Metanephros (tissue), 1 donor: ENCODE data around the gene FGFRL1. TPM values are rescaled to one million over a fixed set of nuclear protein-coding genes. Genes with fewer than 3 reads are reported as not detected.

Experiments used
- total RNA-seq: library from RNA; depleted of rRNA; stranded (reverse); fragments of >200 nt; gene quantifications from one replicate; pipeline ENCODE4 v1.2.3, GENCODE V29; 2014

The FGFRL1 gene, protein sequence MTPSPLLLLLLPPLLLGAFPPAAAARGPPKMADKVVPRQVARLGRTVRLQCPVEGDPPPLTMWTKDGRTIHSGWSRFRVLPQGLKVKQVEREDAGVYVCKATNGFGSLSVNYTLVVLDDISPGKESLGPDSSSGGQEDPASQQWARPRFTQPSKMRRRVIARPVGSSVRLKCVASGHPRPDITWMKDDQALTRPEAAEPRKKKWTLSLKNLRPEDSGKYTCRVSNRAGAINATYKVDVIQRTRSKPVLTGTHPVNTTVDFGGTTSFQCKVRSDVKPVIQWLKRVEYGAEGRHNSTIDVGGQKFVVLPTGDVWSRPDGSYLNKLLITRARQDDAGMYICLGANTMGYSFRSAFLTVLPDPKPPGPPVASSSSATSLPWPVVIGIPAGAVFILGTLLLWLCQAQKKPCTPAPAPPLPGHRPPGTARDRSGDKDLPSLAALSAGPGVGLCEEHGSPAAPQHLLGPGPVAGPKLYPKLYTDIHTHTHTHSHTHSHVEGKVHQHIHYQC
- 59.1 TPM for total RNA-seq

GRCh38 chr4:1011022-1011665 is at the start of gene FGFRL1:
Gene FGFRL1 (plus strand): TSS chr4:1011626. CDS start chr4:1012486, 860 bp downstream.

DNA sequence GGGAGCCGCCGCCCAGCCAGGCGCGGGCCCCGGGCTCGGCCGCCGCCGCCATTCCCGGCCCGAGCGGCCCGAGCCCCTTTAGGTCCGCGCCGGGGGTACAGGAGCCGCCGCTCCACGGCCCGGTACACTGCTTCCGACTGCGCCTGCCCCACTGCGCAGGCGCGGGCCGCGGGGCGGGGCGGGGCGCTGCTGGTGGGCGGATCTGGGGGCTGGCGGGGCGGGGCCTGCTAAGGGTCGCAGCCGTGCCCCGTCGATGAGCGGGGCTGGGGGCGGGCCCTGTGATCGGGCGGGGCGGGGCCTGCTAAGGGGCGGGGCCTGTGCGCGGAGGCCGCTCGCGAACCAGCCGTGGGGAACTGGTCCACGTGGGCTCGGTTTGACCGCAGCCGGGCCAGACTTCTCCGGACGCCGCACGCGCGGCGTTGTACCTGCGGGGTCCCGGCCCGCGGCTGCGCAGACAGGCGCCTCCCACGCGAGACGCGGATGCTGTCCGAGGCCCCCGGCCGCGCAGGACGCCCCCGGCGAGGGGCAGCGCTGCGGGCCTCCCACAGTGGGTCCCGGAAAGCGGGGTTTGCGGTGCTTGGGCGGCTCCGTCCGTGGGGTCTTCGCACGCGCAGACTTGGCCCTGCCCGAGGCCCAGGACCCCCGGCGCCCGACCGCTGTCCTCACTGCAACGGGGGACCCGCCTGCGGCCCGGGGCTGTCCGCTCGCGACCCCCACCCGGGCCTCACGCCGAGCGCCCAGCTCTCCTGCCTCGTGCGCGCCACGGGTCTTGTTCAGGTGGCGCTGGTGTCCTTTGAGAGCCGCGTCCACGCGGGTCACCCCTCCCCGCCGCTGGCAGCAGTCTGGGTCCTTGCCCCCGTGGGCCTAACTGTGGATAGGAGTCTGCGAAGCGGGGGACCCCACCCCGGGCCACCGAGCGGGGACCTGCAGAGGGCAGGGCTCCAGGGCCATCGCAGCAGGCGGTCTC is 37.7 kb upstream of the FGFRL1 start, which contains the start of gene DGKQ:
Gene DGKQ (minus strand): TSS at position 139 of the 967 bp plus-strand sequence. CDS start 87 bp downstream, at position 52.

DNA sequence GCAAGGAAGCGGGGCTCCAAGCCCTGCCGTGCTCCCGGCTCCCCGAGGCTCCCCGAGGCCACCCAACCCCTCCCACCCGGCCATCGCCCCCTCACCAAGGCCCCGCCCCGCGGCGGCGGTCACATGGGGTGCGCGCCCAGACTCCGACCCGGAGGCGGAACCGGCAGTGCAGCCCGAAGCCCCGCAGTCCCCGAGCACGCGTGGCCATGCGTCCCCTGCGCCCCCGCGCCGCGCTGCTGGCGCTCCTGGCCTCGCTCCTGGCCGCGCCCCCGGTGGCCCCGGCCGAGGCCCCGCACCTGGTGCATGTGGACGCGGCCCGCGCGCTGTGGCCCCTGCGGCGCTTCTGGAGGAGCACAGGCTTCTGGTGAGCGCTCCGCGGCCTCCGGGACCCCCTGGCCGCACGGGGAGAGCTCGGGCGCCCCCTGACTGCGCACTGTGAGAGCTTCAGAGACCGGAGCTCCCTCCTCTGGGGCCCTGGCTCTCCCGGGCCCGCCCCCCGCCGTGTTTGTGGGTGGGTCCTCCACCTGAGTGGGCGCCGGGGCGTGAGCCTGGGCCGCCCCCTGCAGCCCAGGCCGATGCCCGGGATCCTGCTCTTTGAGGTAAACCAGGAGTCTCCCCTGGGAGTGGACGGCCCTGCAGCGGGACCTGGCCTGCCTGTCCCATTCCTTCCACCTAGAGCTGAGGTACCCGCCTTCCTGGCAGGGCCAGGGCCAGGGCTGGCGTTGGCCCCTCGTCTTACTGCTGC is 24.4 kb upstream of the FGFRL1 start, which contains the start of gene IDUA:
Gene IDUA (plus strand): TSS at position 166 of the 745 bp plus-strand sequence. CDS start 41 bp downstream, at position 207.

GRCh38 chr4:993111-994029 is 18.1 kb upstream of the FGFRL1 start, which contains the start of gene SLC26A1:
Gene SLC26A1 (minus strand): TSS chr4:993404. CDS start chr4:991703, 1,701 bp downstream.

Other genes starting within 250 kb of the FGFRL1 start
- gene CPLX1, start 185.5 kb upstream of the FGFRL1 start, total RNA-seq: 2.6 TPM
- 108 TPM for gene GAK, start 79.3 kb upstream of the FGFRL1 start, total RNA-seq
- 28.9 TPM for gene TMEM175, start 79.2 kb upstream of the FGFRL1 start, total RNA-seq
- 6.4 TPM for gene DGKQ, start 38.1 kb upstream of the FGFRL1 start, total RNA-seq
- gene IDUA, start 24.6 kb upstream of the FGFRL1 start, total RNA-seq: 30.8 TPM
- gene SLC26A1, start 18.2 kb upstream of the FGFRL1 start, total RNA-seq: 9.4 TPM
- gene RNF212, start 101.9 kb downstream of the FGFRL1 start, total RNA-seq: 9.6 TPM
- 49.7 TPM for gene SPON2, start 161.0 kb downstream of the FGFRL1 start, total RNA-seq
- 175 TPM for gene CTBP1, start 237.5 kb downstream of the FGFRL1 start, total RNA-seq